Testis (tissue), 2 donors: Measurements from ENCODE around the gene AGAP1.

Source experiments
- CTCF ChIP-seq, 3 experiments: fragments of 450-650 bp in 2 of 3; fragments of 200-600 bp in 1 of 3; sonication (generic) in 1 of 3; IDR thresholded peaks; one replicate each; pipeline ENCODE4 v1.5.1; 2016 to 2019; ENCODE audit warnings: antibody characterized with exemption in 3 of 3, mild to moderate bottlenecking in 2 of 3, moderate library complexity in 1 of 3
- POLR2A ChIP-seq: fragments of 450-650 bp; IDR thresholded peaks from one replicate; pipeline ENCODE4 v1.6.1; 2017; ENCODE audit warnings: antibody characterized with exemption, mild to moderate bottlenecking, moderate library complexity

GRCh38 chr2:236122236-236122635, 628.4 kb downstream of the AGAP1 start:
- TF ChIP-seq CTCF (IDR thresholded peaks at IDR 0.05) = no peak
- TF ChIP-seq POLR2A = no peak
